Type B pancreatic cell (in vitro differentiated cells): ENCODE data around the gene PCDHGB7. TPM values are rescaled to one million over a fixed set of nuclear protein-coding genes. Genes with fewer than 3 reads are reported as not detected.
"Not testable (repeated sequence)": the region's sequence is repeated elsewhere in the genome, so short reads cannot be mapped to it uniquely, and the experiment has no call there.

Source experiments
- DNase-seq: peaks from one replicate; pipeline ENCODE4 v3.0.0; 2021; ENCODE audit warnings: mixed read lengths; ENCODE audit not compliant: unreplicated experiment; ENCODE audit errors: extremely low spot score
- H3K27ac Mint-ChIP-seq: 2 replicates; pipeline ENCODE4 v1.8.0; 2021; ENCODE audit warnings: mild to moderate bottlenecking, mixed read lengths
- H3K27me3 Mint-ChIP-seq: 2 replicates; pipeline ENCODE4 v1.8.0; 2021; ENCODE audit warnings: mixed read lengths
- H3K36me3 Mint-ChIP-seq: 2 replicates; pipeline ENCODE4 v1.8.0; 2021; ENCODE audit warnings: mixed read lengths
- H3K4me1 Mint-ChIP-seq: one replicate; pipeline ENCODE4 v1.8.0; 2021; ENCODE audit warnings: mixed read lengths; ENCODE audit not compliant: unreplicated experiment
- H3K4me3 Mint-ChIP-seq: 2 replicates; pipeline ENCODE4 v1.8.0; 2021; ENCODE audit warnings: mild to moderate bottlenecking, mixed read lengths
- H3K9me3 Mint-ChIP-seq: 2 replicates; pipeline ENCODE4 v1.8.0; 2021; ENCODE audit warnings: mixed read lengths
- CTCF ChIP-seq: fragments of 200-600 bp; sonication (generic); conservative IDR thresholded peaks from 2 replicates; pipeline ENCODE4 v1.5.0; 2021; ENCODE audit warnings: antibody characterized with exemption, mild to moderate bottlenecking
- total RNA-seq: library from RNA; stranded (reverse); gene quantifications from 2 replicates; pipeline ENCODE4 v1.2.1, GENCODE V29; 2021; ENCODE audit warnings: low replicate concordance

Gene PCDHGB7
- total RNA-seq, 1 donor from 2014 or later: 8.5 TPM

- no peak for DNase-seq
- Mint-ChIP-seq H3K27me3 (no peaks in the 10 kb centered on the region), H3K9me3 (peaks cover 16% of the 10 kb centered on the region), H3K27ac (no peak within 1 kb of the TSS), H3K36me3 (peaks cover 44% of the 10 kb centered on the region), H3K4me1 (no peaks in the 10 kb centered on the region), H3K4me3 (no peak within 1 kb of the TSS)
- no peak for TF ChIP-seq CTCF
These were observed 13.0 kb downstream of the PCDHGB7 start, which contains the start of gene PCDHGA12 for GRCh38 chr5:141430332-141431113. Gene PCDHGA12 (plus strand): TSS chr5:141430507. CDS start chr5:141430760, 253 bp downstream.

- Mint-ChIP-seq H3K27me3 (no peaks in the 10 kb centered on the region), H3K4me3 (no peak overlapping the region), H3K9me3 (peaks cover 19% of the 10 kb centered on the region), H3K36me3 (peaks cover 40% of the 10 kb centered on the region), H3K27ac (no peak overlapping the region), H3K4me1 (no peaks in the 10 kb centered on the region)
- no peak for DNase-seq
- TF ChIP-seq CTCF: no peak
These were observed 13.8 kb downstream of the PCDHGB7 start for GRCh38 chr5:141431286-141431685.

GRCh38 chr5:141432308-141432707 lies 14.8 kb downstream of the PCDHGB7 start:
- Mint-ChIP-seq H3K9me3 (peaks cover 14% of the 10 kb centered on the region), H3K36me3 (peaks cover 43% of the 10 kb centered on the region)
- not testable (repeated sequence) for DNase-seq, H3K4me3 Mint-ChIP-seq, H3K4me1 Mint-ChIP-seq, H3K27me3 Mint-ChIP-seq, H3K27ac Mint-ChIP-seq

GRCh38 chr5:141432726-141433125 lies 15.2 kb downstream of the PCDHGB7 start:
- H3K27me3 Mint-ChIP-seq, H3K4me1 Mint-ChIP-seq, H3K4me3 Mint-ChIP-seq, H3K27ac Mint-ChIP-seq, DNase-seq: not testable (repeated sequence)
- H3K36me3 Mint-ChIP-seq: peaks cover 43% of the 10 kb centered on the region
- H3K9me3 Mint-ChIP-seq: peaks cover 14% of the 10 kb centered on the region

GRCh38 chr5:141434006-141434405 lies 16.5 kb downstream of the PCDHGB7 start:
- no peak for DNase-seq
- Mint-ChIP-seq H3K27me3 (no peaks in the 10 kb centered on the region), H3K9me3 (peaks cover 10% of the 10 kb centered on the region), H3K27ac (no peak overlapping the region), H3K4me3 (no peak overlapping the region), H3K4me1 (no peaks in the 10 kb centered on the region), H3K36me3 (peaks cover 37% of the 10 kb centered on the region)
- no peak for TF ChIP-seq CTCF

GRCh38 chr5:141437221-141437620 lies 19.7 kb downstream of the PCDHGB7 start:
- H3K9me3 Mint-ChIP-seq: peaks cover 13% of the 10 kb centered on the region
- peaks cover 34% of the 10 kb centered on the region for H3K36me3 Mint-ChIP-seq
- no peaks in the 10 kb centered on the region for H3K4me1 Mint-ChIP-seq
- no peak overlapping the region for H3K4me3 Mint-ChIP-seq
- no peak for TF ChIP-seq CTCF
- DNase-seq: no peak
- H3K27ac Mint-ChIP-seq: no peak overlapping the region
- H3K27me3 Mint-ChIP-seq: no peaks in the 10 kb centered on the region
